HepG2 (cell line): Measurements from ENCODE around the gene CDC42EP1. TPM values are rescaled to one million over a fixed set of nuclear protein-coding genes. Genes with fewer than 3 reads are reported as not detected.

Source experiments
- ELK4 ChIP-seq: sonication (generic); formaldehyde crosslinking; IDR thresholded peaks from 2 replicates; pipeline ENCODE4 v1.9.0; 2021; ENCODE audit warnings: missing genetic modification reagents, borderline replicate concordance
- FOXO4 ChIP-seq: sonication (generic); formaldehyde crosslinking; conservative IDR thresholded peaks from 2 replicates; pipeline ENCODE4 v1.8.1; 2023; ENCODE audit warnings: missing genetic modification reagents
- IRF2 ChIP-seq: IDR thresholded peaks from 2 replicates; pipeline ENCODE4 v1.6.1; 2018; ENCODE audit warnings: missing genetic modification reagents, missing compliant biosample characterization
- KIAA2018 ChIP-seq: sonication (generic); formaldehyde crosslinking; IDR thresholded peaks from 2 replicates; pipeline ENCODE4 v1.5.0; 2020; ENCODE audit warnings: mild to moderate bottlenecking, missing genetic modification reagents, borderline replicate concordance
- NFIB ChIP-seq: sonication (generic); formaldehyde crosslinking; IDR thresholded peaks from 2 replicates; pipeline ENCODE4 v1.9.0; 2021; ENCODE audit warnings: missing genetic modification reagents, mild to moderate bottlenecking, borderline replicate concordance
- POLR2AphosphoS5 ChIP-seq: IDR thresholded peaks from 2 replicates; pipeline ENCODE4 v1.6.1; 2012; ENCODE audit warnings: low read depth, low read length
- SP140L ChIP-seq: sonication (generic); formaldehyde crosslinking; IDR thresholded peaks from 2 replicates; pipeline ENCODE4 v1.4.0; 2020; ENCODE audit warnings: missing genetic modification reagents, borderline replicate concordance
- ZBED4 ChIP-seq: sonication (generic); formaldehyde crosslinking; IDR thresholded peaks from 2 replicates; pipeline ENCODE4 v1.4.0; 2020; ENCODE audit warnings: missing genetic modification reagents, borderline replicate concordance
- ZMAT3 ChIP-seq: sonication (generic); formaldehyde crosslinking; conservative IDR thresholded peaks from 2 replicates; pipeline ENCODE4 v1.7.0; 2021; ENCODE audit warnings: missing genetic modification reagents
- ZNF235 ChIP-seq: sonication (generic); formaldehyde crosslinking; IDR thresholded peaks from 2 replicates; pipeline ENCODE4 v1.8.1; 2023; ENCODE audit warnings: mild to moderate bottlenecking, missing genetic modification reagents, borderline replicate concordance
- ZNF274 ChIP-seq: sonication (generic); formaldehyde crosslinking; IDR thresholded peaks from 2 replicates; pipeline ENCODE4 v1.5.1; 2020; ENCODE audit warnings: mild to moderate bottlenecking, missing genetic modification reagents
- ZNF329 ChIP-seq: sonication (generic); formaldehyde crosslinking; IDR thresholded peaks from 2 replicates; pipeline ENCODE4 v1.9.0; 2021; ENCODE audit warnings: low read depth, mild to moderate bottlenecking, missing genetic modification reagents
- ZNF432 ChIP-seq: sonication (generic); formaldehyde crosslinking; IDR thresholded peaks from 2 replicates; pipeline ENCODE4 v1.5.0; 2020; ENCODE audit warnings: missing genetic modification reagents, mild to moderate bottlenecking, borderline replicate concordance
- ZNF619 ChIP-seq: sonication (generic); formaldehyde crosslinking; IDR thresholded peaks from 2 replicates; pipeline ENCODE4 v1.4.0; 2020; ENCODE audit warnings: mild to moderate bottlenecking, missing genetic modification reagents
- ZNF761 ChIP-seq: sonication (generic); formaldehyde crosslinking; conservative IDR thresholded peaks from 2 replicates; pipeline ENCODE4 v1.4.0; 2020; ENCODE audit warnings: mild to moderate bottlenecking, missing genetic modification reagents
- polyA plus RNA-seq, 8 experiments: library from polyadenylated mRNA; depleted of rRNA in 3 of 8; stranded (reverse) in 7 of 8; unstranded in 1 of 8; fragments of >200 nt; fragmentation: Illumina TruSeq in 4 of 8; extraction: Trizol in 4 of 8; gene quantifications; 2 replicates each; pipeline versions ENCODE4 v1.2.1 to v1.2.3, GENCODE V29; 2011 to 2016; ENCODE audit warnings: low read depth in 4 of 8, missing spikeins in 1 of 8, mixed read lengths in 1 of 8; ENCODE audit not compliant: insufficient read depth in 1 of 8
- total RNA-seq, 5 experiments: library from RNA; depleted of rRNA; stranded (reverse); fragments of >200 nt; fragmentation: Illumina TruSeq; extraction: Trizol; gene quantifications; 2 replicates each; pipeline ENCODE4 v1.2.3, GENCODE V29; 2016; ENCODE audit warnings: low read depth in 1 of 5

The CDC42EP1 gene
- total and polyA plus RNA-seq, 2 of the 13 experiments (the other 11 are each of a cell fraction or from before 2014, with no cell fraction given) = 17.1 to 29.5 TPM

GRCh38 chr22:37560608-37561211 lies 430 bp downstream of the CDC42EP1 start (continued):
- TF ChIP-seq KIAA2018 (CRISPR knock-in tag) (no peak), ZBED4 (CRISPR knock-in tag) (no peak), POLR2AphosphoS5 (peak; percentile 0; the same call in 1 of the 2 replicates), IRF2 (CRISPR knock-in tag) (no peak), NFIB (CRISPR knock-in tag) (no peak), FOXO4 (CRISPR knock-in tag) (no peak), ZNF432 (no peak), ZNF329 (no peak), ZNF761 (CRISPR knock-in tag) (no peak), ZNF619 (CRISPR knock-in tag) (no peak), ZNF274 (no peak), ZMAT3 (CRISPR knock-in tag) (no peak), SP140L (CRISPR knock-in tag) (no peak), ELK4 (no peak), ZNF235 (no peak)
